ENCODE data around the gene IRX4. TPM values are rescaled to one million over a fixed set of nuclear protein-coding genes. Genes with fewer than 3 reads are reported as not detected.

Gene IRX4
- total and polyA plus RNA-seq, 2 of the 4 experiments (the other 2 are of a cell fraction): not detected

DNA sequence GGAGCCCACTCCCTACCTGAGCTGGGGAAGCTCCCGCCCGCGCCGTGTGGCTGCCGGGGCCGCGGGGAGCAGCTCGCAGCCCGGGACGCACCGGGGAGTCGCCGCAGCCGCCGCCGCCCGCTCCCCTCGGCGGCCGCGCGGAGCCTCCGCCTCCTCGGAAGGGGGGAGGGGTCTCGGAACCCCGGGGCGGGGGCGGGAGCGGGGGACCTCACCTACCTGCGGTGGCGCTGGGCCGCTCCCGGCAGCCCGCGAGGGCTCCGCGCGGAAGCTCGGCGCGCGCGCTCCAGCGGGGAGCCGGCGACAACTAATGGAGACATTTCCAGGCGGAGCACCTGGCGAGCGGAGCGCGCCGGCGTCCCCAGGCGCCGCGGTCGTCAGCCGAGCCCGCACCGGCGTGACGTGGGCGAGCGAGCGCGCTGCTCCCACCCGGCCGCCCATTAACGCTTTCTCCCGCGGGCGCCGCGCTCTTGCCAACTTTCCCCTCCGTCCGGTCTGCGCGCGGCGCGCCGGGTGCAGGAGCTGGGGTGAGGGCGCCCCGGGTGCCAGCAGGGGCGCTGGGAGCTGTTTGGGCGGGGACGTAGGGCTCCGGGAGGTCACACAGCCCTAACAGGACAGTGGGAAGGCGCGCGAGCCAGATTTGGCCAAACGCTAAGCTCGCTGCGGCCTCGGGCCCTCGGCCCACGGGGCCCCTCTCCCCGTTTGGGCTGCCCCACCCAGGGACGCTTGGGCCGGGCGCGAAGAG lies 4.3 kb upstream of the IRX4 start:
- no peak overlapping the region for H3K9ac ChIP-seq (ENCODE audit: low read depth, low read length)
- in situ Hi-C loops (cut with MboI; ENCODE audit: low sequenced_read_pairs): no loop called here
- POLR2A ChIA-PET (ENCODE audit: unreplicated experiment): no interaction called here

More for the DNA sequence above, 4.3 kb upstream of the IRX4 start:
- no peak overlapping the region for H4K91ac ChIP-seq (ENCODE audit: insufficient read depth, low read depth, low read length)
- no peak overlapping the region for H2AK5ac ChIP-seq (ENCODE audit: low read depth, low read length)
- H3K18ac ChIP-seq (ENCODE audit: low read depth, low read length): no peak overlapping the region
- TF ChIP-seq RCOR1 (IDR thresholded peaks at IDR 0.05; ENCODE audit: insufficient replicate concordance, low read length) (no peak), SMC3 (IDR thresholded peaks at IDR 0.05; ENCODE audit: low read depth, low read length) (no peak), BHLHE40 (IDR thresholded peaks at IDR 0.05; ENCODE audit: low read depth, low read length) (no peak)
- TF ChIP-seq, protein P1, sequence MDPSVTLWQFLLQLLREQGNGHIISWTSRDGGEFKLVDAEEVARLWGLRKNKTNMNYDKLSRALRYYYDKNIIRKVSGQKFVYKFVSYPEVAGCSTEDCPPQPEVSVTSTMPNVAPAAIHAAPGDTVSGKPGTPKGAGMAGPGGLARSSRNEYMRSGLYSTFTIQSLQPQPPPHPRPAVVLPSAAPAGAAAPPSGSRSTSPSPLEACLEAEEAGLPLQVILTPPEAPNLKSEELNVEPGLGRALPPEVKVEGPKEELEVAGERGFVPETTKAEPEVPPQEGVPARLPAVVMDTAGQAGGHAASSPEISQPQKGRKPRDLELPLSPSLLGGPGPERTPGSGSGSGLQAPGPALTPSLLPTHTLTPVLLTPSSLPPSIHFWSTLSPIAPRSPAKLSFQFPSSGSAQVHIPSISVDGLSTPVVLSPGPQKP (IDR thresholded peaks at IDR 0.05; ENCODE audit: borderline replicate concordance, low read depth, low read length): no peak
- H2BK5ac ChIP-seq (ENCODE audit: low read depth, low read length, poor library complexity, severe bottlenecking): no peak overlapping the region
- H2BK20ac ChIP-seq (ENCODE audit: low read depth, low read length): no peak overlapping the region
- H2BK120ac ChIP-seq (ENCODE audit: low read depth, low read length): no peak overlapping the region
- H2AFZ ChIP-seq (replicated peaks; ENCODE audit: low read length, poor library complexity): no peak overlapping the region
- H3K4me1 ChIP-seq (ENCODE audit: control insufficient read depth, insufficient read depth, low read length): no peaks in the 10 kb centered on the region
- CTCF ChIA-PET: no interaction called here
- ATAC-seq (ENCODE audit: low read depth) (no peak), DNase-seq (no peak)
- no peaks in the 10 kb centered on the region for H3K9me1 ChIP-seq (ENCODE audit: insufficient read depth, low read length)
- intact Hi-C loops (cut with micrococcal nuclease): no loop called here
- H3K56ac ChIP-seq (ENCODE audit: extremely low read depth, insufficient read depth, low read length): no peak overlapping the region
- dilution Hi-C loops (cut with HindIII; ENCODE audit: low sequenced_read_pairs, unreplicated experiment): no loop called here
- H4K5ac ChIP-seq (ENCODE audit: low read depth, low read length): no peak overlapping the region
- H3K23ac ChIP-seq (ENCODE audit: low read depth, low read length): no peak overlapping the region
- H3K14ac ChIP-seq (replicated peaks; ENCODE audit: low read depth, low read length): no peak overlapping the region
- H2AK9ac ChIP-seq (replicated peaks; ENCODE audit: low read depth, low read length, poor library complexity): no peak overlapping the region
- H2BK15ac ChIP-seq (ENCODE audit: low read depth, low read length): no peak overlapping the region
- no TSS peak for BruUV-seq (replicated peaks)
- 6% methylated on average over 14 of the region's 102 CpGs; no CpG with 5 or more reads in 1 of the 2 experiments for WGBS, 2 experiments (ENCODE audit: extremely low coverage in 2 of 2, insufficient read length in 1 of 2)
- no peak overlapping the region for H3K4ac ChIP-seq (ENCODE audit: low read depth, low read length)
- H3K27me3 ChIP-seq (ENCODE audit: control insufficient read depth, insufficient read depth, low read length): peaks cover 78% of the 10 kb centered on the region
- H3K79me1 ChIP-seq (ENCODE audit: low read depth in 1 of 2, low read length in 2 of 2): no peaks in the 10 kb centered on the region
- no peak overlapping the region for H4K8ac ChIP-seq (ENCODE audit: low read depth in 2 of 2, low read length in 2 of 2)
- no peaks in the 10 kb centered on the region for H4K20me1 ChIP-seq (ENCODE audit: insufficient read depth, low read length)
- no peaks in the 10 kb centered on the region for H3K36me3 ChIP-seq (ENCODE audit: control insufficient read depth, insufficient read depth, low read length)
- no peak overlapping the region for H3K4me3 ChIP-seq (ENCODE audit: insufficient read depth, low read depth, low read length)
- H3K27ac ChIP-seq (ENCODE audit: insufficient read depth, low read length): no peak overlapping the region
- H3K9me3 ChIP-seq (ENCODE audit: control insufficient read depth, insufficient read depth, low read length): no peaks in the 10 kb centered on the region
- no peak overlapping the region for H3K4me2 ChIP-seq (ENCODE audit: low read depth, low read length)
